MM.1S (cell line): ENCODE measurements around the gene SCAF11.

Source experiments
- CTCF ChIP-seq: fragments of 300-600 bp; sonication (generic); IDR thresholded peaks from 2 replicates; pipeline ENCODE4 v1.5.1; 2016; ENCODE audit warnings: antibody characterized with exemption, low read length, mixed read lengths
- EZH2 ChIP-seq: fragments of 300-600 bp; sonication (generic); optimal IDR thresholded peaks from 2 replicates; pipeline ENCODE3; 2017; ENCODE audit warnings: low read depth, mild to moderate bottlenecking, antibody characterized with exemption, low read length, mixed read lengths
- EZH2phosphoT487 ChIP-seq: fragments of 300-600 bp; sonication (generic); IDR thresholded peaks from 2 replicates; pipeline ENCODE4 v1.6.1; 2018; ENCODE audit warnings: antibody characterized with exemption, low read length

GRCh38 chr12:46024099-46024498 is 33.7 kb upstream of the SCAF11 start:
- TF ChIP-seq CTCF (no peak), EZH2 (no peak), EZH2phosphoT487 (no peak)
